Calu3 (cell line): ENCODE results near the gene CD1E. TPM values are rescaled to one million over a fixed set of nuclear protein-coding genes. Genes with fewer than 3 reads are reported as not detected.

Experiments used
- Bru-seq: library from RNA; stranded (reverse); fragments of 400-500 nt; gene quantifications from one replicate; lab custom pipeline; 2021; lab: Mats Ljungman, UMichigan
- BruChase-seq, 2 experiments: library from RNA; stranded (reverse); fragments of 400-500 nt; gene quantifications; one replicate each; lab custom pipeline; 2021; lab: Mats Ljungman, UMichigan
- BruUV-seq: library from RNA; stranded (reverse); fragments of 400-500 nt; replicated peaks from 2 replicates; lab custom pipeline; 2021; lab: Mats Ljungman, UMichigan
- CTCF ChIA-PET: fragments of 300-600 bp; sonication (Branson Sonifier 250); formaldehyde crosslinking; loops from one replicate; lab custom pipeline; 2022; ENCODE audit warnings: antibody characterized with exemption; lab: Charles Lee
- DNase-seq: peaks from one replicate; pipeline ENCODE4 v3.0.0; 2022
- H3K27ac Mint-ChIP-seq: one replicate; pipeline ENCODE4 v1.8.0; 2022; ENCODE audit warnings: mixed read lengths; ENCODE audit not compliant: unreplicated experiment
- H3K27me3 Mint-ChIP-seq: one replicate; pipeline ENCODE4 v1.8.0; 2022; ENCODE audit warnings: mixed read lengths; ENCODE audit not compliant: unreplicated experiment
- H3K36me3 Mint-ChIP-seq: one replicate; pipeline ENCODE4 v1.8.0; 2022; ENCODE audit warnings: mild to moderate bottlenecking, moderate library complexity, mixed read lengths; ENCODE audit not compliant: insufficient read depth, unreplicated experiment
- H3K4me1 Mint-ChIP-seq: one replicate; pipeline ENCODE4 v1.8.0; 2022; ENCODE audit warnings: mild to moderate bottlenecking, low read depth, mixed read lengths; ENCODE audit not compliant: unreplicated experiment
- H3K4me3 Mint-ChIP-seq: one replicate; pipeline ENCODE4 v1.8.0; 2022; ENCODE audit warnings: mild to moderate bottlenecking, low read depth, moderate library complexity, mixed read lengths; ENCODE audit not compliant: unreplicated experiment
- H3K9me3 Mint-ChIP-seq: one replicate; pipeline ENCODE4 v1.8.0; 2022; ENCODE audit warnings: low read depth, mixed read lengths; ENCODE audit not compliant: unreplicated experiment
- CTCF ChIP-seq: fragments of 200-600 bp; IDR thresholded peaks from one replicate; pipeline ENCODE4 v1.8.0; 2022; ENCODE audit warnings: antibody characterized with exemption; ENCODE audit not compliant: unreplicated experiment
- intact Hi-C: fragments of 100-400 bp; cut with micrococcal nuclease; formaldehyde crosslinking; loops from one replicate; pipeline ENCODE4 v1.10.0; 2022; ENCODE audit not compliant: unreplicated experiment
- long read RNA-seq: library from polyadenylated mRNA; stranded (forward); transcript quantifications from one replicate; pipeline ENCODE4 v2.0.0, GENCODE V29; 2022
- total RNA-seq: library from RNA; stranded (reverse); gene quantifications from 2 replicates; pipeline ENCODE4 v1.2.3, GENCODE V29; 2022

The CD1E gene
- total RNA-seq (not detected in 2 replicates), Bru-seq, nascent RNA (not detected), BruChase-seq, experiment 1, labeled RNA remaining after a 6-hour chase (not detected), BruChase-seq, experiment 2, labeled RNA remaining after a 2-hour chase (not detected)
- long read RNA-seq, result 0 reads

GRCh38 chr1:158353303-158354075 lies at the start of gene CD1E:
CD1E (plus strand) TSS chr1:158353894; CDS start chr1:158353989, 95 bp downstream.
- no peak for DNase-seq
- no peak for TF ChIP-seq CTCF
- Mint-ChIP-seq H3K27me3 (peaks cover 48% of the 10 kb centered on the region), H3K27ac (no peak within 1 kb of the TSS), H3K36me3 (no peaks in the 10 kb centered on the region), H3K4me3 (no peak within 1 kb of the TSS), H3K9me3 (no peaks in the 10 kb centered on the region), H3K4me1 (no peaks in the 10 kb centered on the region)
- intact Hi-C loops, result no loop called here
- CTCF ChIA-PET, result no interaction called here
- no TSS peak for BruUV-seq

DNA sequence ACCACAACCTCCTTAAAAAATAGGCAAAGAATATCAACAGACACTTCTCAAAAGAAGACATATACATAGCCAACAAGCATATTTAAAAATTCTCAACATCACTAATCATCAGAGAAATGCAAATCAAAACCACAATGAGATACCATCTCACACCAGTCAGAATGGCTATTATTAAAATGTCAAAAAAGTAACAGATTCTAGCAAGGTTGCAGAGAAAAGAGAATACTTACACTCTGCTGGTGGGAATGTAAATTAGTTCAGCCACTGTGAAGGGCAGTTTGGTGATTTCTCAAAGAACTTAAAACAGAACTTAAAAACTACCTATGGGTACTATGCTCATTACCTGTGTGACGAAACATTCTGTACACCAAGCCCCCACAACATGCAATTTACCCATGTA lies 43.1 kb upstream of the CD1E start:
- CTCF ChIA-PET, result no interaction called here
- Mint-ChIP-seq H3K4me1 (no peaks in the 10 kb centered on the region), H3K36me3 (no peaks in the 10 kb centered on the region), H3K4me3 (no peak overlapping the region), H3K9me3 (peaks cover 9% of the 10 kb centered on the region), H3K27me3 (peaks cover 10% of the 10 kb centered on the region), H3K27ac (no peak overlapping the region)
- TF ChIP-seq CTCF, result no peak
- intact Hi-C loops, result no loop called here
- DNase-seq, result no peak
- BruUV-seq, result no TSS peak

- no peak for DNase-seq
- Mint-ChIP-seq H3K4me1 (no peaks in the 10 kb centered on the region), H3K27ac (no peak overlapping the region), H3K4me3 (no peak overlapping the region), H3K36me3 (no peaks in the 10 kb centered on the region), H3K9me3 (peaks cover 9% of the 10 kb centered on the region), H3K27me3 (peaks cover 6% of the 10 kb centered on the region)
- no peak for TF ChIP-seq CTCF
- CTCF ChIA-PET, result no interaction called here
- no TSS peak for BruUV-seq
- intact Hi-C loops, result no loop called here
Observed at GRCh38 chr1:158311066-158311465, 42.6 kb upstream of the CD1E start.

GRCh38 chr1:158323866-158324265 lies 29.8 kb upstream of the CD1E start:
- Mint-ChIP-seq H3K4me3 (no peak overlapping the region), H3K36me3 (no peaks in the 10 kb centered on the region), H3K4me1 (no peaks in the 10 kb centered on the region), H3K9me3 (no peaks in the 10 kb centered on the region), H3K27me3 (peaks cover 10% of the 10 kb centered on the region), H3K27ac (no peak overlapping the region)
- BruUV-seq, result no TSS peak
- no peak for TF ChIP-seq CTCF
- CTCF ChIA-PET, result no interaction called here
- no peak for DNase-seq
- intact Hi-C loops, result loop anchor here (10.0 kb wide), 2 partner anchors 79 to 179 kb away; no protein-coding TSS in a partner anchor
